ENCODE results near the gene CAMTA1.
"Not testable (repeated sequence)": the region's sequence is repeated elsewhere in the genome, so short reads cannot be mapped to it uniquely, and the experiment has no call there.

Gene CAMTA1

DNA sequence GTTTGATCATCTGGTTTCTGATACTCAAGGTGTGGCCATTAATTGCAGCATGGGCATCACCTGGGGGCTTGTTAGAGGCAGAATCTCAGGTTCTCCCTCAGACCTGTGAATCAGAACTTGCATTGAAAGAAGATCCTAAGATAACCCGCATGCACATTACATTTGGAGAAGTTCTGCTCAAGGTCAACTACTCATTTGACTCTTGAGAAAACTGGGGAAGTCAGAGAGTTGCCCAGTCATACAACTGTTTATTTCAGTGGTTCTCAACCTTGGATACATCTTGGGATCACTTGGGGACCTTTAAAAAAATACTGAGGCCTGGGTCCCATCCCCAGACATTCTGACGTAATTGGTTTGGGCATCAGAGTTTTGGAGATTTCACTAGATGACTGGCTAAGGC lies 30.5 kb downstream of the CAMTA1 start:
- DNase-seq = no peak

DNA sequence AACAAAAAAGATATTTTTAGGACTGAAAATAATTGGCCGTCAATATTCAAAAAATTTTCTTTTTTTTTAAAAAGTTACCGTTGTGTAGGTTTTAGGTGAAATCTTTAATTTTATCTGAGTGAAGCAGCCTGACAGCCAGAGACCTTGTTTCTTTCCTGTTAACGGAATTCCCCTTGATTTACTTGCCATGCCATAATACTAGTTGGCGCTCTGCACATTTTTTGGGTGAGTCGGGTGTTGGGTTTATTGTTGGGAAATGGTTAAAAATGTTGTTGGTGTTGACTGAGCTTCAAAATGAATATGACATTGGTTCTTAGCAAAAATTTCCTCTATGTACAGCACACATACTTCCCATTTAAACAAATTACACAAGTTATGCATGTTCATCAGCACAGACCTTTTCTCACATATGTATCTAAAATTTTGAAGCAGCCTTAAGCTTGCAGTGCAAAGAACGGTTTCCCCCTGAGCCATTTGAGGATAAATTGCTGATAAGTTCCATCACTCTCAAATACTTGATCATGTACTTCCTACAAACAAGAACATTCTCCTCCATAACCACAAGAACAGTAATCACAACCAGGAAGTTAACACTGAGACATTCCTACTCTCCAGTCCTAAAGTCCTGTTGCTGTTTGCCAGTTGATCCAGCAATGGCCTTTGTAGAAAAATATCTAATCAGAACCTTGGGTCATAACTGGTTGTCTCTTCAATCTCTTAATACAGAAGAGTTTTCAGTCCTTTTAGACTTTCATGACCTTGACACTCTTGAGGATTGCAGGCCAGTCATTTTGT lies 34.2 kb downstream of the CAMTA1 start:
- no peak for DNase-seq

DNA sequence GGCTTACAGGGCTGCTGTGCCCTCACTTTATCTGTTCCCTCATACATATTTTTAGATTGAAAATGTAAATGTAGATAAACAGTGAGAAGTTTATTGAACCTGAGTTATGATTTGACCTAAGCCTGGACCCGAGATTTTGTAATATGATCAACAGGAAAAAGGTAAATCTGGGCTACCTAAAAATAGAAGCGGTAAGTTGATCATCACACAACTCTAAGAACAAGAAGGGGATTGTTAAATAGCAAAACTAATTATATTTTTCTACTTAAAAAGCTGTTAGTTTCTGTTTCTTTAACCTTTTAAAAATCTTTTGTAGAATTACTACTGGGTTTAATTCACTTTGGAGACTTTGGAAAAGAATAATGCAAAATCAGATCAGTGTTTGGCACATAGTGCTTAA lies 35.6 kb downstream of the CAMTA1 start:
- no peak for DNase-seq

DNA sequence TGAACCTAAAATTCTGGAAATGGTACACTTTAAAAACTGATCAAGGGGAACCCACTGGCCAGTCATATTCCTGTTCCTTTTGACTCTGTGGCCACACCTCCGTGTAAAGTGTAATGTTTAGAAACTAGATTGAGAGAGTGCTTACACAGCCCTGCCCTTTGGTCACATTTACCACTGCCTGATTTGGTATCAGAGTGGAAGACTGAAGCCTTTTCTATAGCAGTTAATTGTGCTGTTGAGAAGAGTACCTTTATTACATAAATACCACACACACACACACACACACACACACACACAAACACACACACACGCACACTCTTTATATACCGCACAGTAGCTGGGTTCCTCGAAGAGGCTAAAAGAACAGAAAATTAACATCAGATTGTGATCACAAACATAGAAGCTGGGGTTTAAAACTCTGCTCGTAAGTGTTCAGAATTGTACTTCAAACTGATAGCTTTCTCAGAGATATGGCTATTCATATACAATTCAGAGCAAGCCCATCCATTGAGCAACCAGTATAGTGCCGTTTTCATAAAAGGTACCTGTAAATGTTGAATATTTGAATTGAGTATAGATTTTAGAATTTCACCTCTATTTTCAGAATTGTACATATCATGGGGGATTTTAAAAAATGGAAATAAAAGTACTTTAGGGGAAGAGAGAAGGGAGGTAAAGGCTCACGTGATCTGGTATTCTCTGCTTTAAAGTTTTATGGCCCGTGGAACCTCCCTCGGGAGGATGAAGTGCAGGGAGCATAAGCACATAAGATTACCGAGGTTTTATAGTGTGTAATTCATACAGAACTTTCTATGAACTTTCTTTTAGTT lies 37.5 kb downstream of the CAMTA1 start:
- DNase-seq = no peak

DNA sequence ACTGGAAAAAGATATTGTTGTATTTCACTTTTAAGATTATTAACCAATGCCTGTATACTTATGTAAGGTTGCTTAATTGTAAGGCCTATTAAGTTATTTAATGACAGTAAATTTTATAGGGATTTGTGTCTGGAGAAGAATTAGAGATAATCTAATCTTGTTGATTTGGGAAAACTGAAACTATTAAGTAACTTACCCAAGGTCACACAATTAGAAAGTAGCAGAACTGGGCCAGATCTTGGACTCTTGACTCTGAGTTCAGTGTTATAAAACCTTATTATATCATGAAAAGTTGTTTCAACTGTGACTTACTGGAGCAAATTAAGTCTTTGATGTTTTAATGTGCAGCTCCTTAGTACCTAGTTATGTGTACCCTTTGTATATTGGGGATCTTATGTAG lies 38.5 kb downstream of the CAMTA1 start:
- DNase-seq = no peak

DNA sequence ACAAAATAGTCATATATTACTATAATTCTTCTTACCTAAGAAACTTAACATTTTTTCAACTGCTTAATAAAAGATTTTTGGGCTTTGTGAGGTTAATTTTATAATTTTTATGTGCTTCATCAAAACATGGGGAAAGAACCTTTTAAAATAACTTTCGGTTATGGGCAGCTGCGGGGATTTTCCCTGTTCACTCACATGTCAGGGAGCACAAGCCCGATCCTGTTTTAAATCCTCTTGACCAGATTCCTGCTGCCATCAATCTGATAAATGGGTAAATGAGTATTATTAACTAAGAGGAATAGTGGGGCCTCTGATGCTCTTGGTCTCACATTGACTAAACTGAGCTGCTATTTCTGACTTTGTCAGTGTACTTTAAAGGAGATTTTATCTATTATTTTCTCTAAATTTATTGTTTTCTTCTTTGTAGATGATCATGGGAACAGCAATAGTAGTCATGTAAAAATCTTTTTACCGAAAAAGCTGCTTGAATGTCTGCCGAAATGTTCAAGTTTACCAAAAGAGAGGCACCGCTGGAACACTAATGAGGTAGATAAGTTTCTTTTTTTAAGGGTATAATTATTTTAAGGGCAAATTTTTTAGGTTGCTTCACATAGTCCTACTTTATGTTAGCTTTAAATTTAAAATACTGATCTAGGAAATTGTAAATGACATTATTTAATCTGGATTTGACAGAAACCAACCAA lies 39.6 kb downstream of the CAMTA1 start:
- DNase-seq = no peak

DNA sequence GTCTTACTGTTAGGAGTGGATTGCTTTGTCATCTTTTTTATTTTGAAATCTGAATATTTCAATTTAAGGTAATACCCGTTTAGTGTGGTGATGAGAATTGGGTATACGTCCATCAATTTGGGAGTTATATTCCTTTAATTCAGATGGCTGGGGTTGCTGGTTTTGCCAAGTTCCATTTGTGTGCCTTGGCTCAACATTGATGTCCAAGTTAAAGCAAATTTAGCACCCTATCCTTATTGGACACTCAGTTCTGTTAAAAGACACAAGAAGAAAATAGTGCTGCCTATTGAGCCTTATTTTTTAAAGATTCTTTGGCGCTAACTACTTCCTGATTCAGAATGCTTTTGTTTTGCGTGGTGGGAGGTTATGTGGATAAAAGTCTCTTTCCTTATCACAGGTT lies 40.6 kb downstream of the CAMTA1 start:
- no peak for DNase-seq

DNA sequence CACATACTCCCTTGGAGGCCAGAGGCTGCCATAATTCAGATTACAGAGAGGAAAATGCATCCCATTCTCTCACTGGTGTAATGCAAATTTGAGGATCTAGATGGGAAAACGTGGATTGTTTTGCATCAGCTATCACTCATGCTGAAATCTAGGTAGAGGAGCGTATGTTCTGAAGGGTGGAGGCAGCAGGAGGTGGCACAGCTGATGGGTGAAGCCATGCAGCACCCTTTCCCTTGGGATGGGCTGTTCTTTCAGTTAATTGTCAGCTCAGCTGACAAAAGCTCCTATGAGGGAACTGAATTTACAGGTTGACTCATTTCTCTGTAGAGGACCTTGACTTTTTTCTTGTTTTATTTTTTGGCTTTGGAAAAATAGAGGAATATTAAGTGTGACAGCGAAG lies 41.8 kb downstream of the CAMTA1 start:
- no peak for DNase-seq

DNA sequence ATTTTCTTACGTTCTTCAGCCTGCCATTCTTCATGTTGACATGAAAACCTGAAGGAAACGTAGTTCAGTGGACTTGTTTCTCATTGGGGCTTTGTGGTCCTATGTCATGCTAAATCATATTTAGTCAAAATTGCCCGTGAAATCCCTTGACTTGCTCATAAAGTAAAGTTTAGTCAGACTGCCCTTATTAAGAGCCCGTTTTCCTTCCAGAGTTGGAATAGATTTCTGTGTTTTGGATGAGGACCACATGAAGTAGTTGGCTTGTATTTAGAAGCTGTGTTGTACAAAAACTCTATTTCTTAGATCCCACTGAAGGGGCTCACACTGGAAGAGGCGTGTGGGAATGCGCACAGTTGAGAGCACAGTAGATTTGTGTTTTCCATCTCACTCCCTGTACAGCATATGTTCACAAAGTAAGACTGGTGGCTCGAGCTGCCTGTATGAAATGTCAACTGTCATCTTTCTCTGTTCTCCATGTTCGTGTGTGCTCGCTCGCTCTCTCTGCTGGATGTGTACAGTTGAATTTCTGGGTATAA lies 42.4 kb downstream of the CAMTA1 start:
- DNase-seq = no peak

DNA sequence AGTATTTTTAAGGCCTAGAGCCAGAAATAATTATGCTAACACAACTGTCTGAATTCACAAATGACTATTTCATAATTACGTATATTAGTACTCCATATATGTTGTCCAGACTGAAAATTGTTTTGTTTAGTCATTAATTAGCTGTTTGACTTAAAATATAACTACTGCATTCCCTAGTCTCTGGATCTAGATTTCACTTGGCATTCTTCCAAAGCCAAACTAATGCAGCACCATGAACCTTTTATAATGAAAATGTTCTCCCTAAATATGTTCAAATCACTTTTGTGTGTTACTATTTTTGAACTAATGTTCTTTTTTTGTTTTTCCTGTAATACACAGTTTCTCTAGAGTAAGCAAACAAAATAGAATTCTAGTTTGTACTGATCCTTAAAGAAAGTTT lies 46.1 kb downstream of the CAMTA1 start:
- no peak for DNase-seq

DNA sequence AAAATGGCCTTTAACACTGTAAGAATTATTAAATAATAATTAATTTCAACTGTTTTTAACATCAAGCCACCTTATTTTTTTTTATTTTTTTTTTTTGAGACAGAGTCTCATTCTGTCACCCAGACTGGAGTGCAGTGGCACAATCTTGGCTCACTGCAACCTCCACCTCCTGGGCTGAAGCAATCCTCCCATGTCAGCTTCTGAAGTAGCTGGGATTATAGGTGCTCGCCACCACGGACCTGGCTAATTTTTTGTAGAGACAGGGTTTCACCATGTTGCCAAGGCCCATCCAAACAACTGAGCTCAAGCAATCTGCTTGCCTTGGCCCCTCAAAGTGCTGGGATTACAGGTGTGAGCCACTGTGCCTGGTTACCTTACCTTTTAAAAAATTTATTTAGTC lies 46.8 kb downstream of the CAMTA1 start:
- DNase-seq = not testable (repeated sequence)

DNA sequence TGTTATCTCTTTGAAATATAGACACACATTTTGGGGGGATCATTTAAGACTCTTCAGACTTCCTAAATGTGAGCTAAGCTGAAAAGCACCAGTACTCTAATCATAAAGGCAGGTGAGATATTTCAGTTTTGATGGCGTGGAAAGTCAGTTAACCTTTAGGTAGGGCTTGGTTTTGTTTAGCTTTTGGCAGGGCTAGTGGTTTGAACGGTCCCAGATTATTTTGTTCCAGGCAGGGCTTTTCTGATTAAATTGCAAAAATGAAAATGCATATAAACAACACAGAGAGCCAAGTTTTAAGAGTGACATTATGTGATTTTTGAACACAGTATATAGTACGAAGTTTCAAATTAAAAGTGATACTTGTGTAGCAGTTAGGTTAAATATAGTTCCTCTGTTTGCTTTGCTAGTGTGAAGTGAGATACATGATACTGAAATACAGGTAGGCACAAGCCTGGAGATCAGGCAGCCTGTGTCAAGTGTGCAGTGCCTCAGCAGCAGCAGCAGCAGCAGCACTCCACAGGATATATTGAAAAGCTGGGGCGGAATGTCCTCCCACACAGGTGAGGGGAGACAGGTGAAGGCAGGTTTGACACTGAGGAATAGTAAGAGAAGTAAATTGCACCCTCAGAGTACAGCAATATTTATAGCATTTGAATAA lies 47.4 kb downstream of the CAMTA1 start:
- no peak for DNase-seq

DNA sequence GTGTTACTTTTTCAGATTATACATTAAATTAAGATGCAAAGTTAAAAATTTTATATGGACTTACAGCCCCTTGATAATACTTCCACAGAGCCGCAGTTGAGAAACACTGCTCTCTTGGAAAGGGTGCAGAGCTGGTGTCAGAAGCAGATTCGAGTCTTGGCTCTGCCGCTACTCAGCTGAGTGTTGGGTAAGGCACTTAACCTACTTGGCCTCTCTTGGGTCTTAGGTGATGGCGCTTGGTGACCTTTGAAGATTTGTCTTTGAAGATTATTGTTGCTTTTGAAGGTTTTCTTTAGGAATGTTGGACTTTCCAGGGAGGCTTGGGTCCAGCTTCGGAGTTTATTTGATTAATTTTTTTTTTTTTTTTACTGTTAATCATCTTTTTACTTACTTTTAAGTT lies 48.5 kb downstream of the CAMTA1 start:
- DNase-seq = no peak

DNA sequence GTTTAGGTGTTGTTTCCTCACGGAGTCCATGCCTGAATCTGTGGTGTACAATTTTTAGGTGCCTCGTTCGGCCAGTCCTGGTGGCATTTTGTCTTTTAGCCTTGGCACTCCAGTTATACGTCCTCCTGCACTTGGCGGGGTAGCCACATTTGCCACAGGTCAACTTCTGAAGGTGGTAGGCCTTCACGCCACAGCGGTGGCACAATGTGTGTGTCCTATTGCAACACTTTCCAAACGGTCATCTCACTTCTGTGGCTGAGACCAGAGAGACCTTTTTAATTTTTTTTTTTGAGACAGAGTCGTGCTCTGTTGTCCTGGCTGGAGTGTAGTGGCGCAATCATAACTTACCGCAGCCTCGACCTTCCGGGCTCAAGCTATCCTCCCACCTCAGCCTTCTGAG lies 49.1 kb downstream of the CAMTA1 start:
- no peak for DNase-seq

DNA sequence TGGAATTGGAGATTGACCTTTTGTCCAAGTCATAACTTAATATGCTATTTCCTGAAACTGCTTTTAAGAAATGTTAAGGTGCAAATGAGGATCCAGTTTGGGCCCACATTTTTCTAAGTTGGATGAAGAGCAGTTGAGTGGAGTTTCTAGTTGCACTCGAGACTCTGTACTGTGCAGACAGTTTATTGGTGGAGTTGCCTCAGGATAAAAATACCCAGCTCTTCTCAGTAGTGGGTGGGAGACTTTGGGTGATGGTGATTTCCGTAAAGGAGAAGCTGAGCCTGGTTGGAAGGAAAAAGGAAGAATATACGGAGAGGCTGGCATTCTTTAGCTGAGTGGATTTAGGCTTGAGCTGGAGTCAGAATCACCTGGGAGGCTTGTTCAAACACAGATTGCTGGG lies 49.9 kb downstream of the CAMTA1 start:
- no peak for DNase-seq

DNA sequence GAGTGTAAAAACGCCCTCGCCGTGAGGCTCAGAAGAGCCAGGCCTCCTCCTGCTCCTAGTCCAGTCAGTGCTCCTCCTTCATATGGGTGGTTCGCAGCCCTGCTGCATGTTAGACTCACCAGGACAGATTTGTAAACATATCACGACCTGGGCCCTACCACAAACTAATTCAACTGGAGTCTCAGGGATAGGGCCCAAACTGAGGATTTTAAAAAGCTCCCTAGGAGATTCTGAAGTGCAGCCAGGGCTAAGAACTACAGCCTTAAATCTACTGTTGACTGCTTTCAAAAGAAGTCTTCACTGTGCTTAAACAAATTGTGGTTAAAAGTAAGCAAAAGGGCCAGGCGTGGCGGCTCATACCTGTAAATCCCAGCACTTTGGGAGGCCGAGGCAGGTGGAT lies 57.0 kb downstream of the CAMTA1 start:
- no peak for DNase-seq

DNA sequence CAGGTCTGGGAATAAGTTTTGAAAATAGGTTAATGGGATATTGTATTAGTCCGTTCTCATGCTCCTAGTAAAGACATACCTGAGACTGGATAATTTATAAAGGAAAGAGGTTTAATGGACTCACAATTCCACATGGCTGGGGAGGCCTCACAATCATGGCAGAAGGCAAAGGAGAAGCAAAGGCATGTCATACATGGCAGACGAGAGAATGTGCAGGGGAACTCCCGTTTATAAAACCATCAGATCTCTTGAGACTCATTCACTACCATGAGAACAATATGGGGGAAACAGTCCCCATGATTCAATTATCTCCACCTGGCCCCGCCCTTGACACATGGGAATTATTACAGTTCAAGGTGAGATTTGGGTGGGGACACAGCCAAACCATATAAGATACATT lies 60.5 kb downstream of the CAMTA1 start:
- DNase-seq = not testable (repeated sequence)

DNA sequence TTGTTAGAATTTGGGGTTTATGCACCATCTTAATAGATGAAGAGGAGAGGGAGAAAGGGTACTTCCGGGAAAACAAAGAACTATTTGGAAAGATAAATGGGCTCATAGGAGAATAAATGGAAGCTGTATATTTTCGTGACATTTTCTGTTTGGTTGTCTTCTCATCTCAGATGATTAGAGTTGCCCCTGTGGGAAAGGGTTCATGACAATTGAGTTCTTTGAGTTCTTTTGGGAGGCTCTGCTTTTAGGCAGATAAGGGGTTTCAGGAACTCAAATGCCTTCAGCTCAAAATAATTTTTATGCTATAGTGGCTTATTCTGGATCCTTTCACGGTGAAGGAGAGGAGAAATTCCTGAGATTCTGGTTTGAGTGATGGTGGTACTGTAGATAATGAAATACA lies 63.6 kb downstream of the CAMTA1 start:
- no peak for DNase-seq

DNA sequence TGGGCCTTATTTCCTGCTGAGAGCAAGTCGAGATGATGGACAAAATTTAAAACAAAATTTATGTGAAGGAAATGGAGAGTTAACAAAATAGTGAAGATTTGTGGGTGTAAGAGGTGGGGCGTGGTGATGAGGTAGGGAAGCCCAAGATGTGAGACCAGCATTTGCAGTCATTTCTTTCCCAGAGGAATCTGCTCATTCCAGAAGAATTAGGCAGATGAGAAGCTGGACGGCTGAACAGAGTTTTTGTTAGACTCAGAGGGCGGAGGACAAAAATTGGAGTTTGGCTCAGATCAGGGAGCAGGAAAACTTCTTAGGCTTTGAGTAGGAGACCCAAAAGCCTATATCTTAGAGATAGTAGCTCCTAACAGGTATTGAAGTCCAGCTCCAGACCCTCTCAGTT lies 65.3 kb downstream of the CAMTA1 start:
- no peak for DNase-seq

DNA sequence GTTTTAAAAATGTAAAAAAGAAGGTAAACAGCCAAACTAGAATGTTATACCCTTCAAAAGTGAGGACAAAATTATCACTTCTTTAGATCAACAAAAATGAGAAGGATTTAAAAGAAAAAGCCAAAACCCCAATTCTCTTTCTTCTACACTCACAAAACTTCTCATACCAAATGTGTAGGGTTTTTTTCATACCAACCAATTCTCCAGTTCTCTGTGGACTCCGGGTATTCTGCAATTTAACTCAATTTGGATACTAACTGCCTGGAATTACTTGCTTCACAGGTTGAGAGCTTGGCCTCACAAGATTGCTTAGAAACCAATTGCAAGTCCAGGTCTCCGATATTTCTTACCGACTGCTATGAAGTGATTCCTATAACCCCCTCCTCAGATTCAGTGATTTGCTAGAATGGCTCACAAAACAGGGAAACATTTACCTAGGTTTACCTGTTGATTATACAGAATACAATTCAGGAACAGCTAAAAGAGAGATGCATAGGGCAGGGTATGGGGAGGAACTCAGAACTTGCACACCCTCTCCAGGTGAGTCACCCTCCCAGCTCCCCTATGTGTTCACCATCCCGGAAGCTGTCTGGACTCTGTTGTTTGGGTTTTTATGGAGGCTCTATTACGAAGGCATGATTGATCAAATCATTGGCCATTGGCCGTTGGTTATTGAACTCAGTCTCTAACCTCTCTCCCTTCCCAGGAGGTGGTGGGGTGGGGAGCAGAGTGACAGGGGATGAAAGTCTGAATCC lies 67.1 kb downstream of the CAMTA1 start:
- DNase-seq = no peak

DNA sequence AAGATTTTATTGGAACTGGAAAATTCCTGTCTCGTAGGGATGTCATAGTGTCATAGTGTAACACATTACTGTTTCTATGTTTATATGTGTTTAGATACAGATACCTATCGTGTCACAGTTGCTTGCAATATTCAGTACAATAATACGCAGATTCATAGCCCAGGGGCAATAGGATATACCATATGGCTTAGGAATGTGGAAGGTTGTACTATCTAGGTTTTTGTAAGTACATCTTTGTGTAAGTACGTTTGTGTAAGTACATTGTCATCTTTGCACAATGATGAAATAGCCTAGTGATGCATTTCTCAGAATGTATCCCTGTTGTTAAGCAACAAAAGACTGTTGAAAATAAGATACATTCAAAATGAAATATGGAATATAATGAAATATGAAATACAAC lies 68.9 kb downstream of the CAMTA1 start:
- no peak for DNase-seq

DNA sequence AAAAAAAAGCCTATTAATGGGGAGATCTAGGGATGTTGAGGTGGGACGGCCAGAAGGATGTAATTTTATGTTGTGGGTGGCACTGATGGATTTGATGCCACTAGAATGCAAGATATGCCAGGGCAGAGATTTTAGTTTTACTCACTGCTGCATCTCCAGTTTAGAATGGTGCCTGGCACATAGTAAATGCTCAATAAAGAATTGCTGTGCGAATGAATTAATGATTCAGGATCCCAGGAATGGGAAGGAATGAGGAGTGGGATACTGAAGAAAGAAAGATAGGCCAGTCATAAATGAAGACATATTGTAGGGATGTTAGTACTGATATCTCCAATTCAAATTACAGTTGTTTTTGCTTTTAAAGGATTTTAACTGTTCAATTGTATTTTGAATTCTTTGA lies 72.6 kb downstream of the CAMTA1 start:
- no peak for DNase-seq

Data from 8988T (cell line).